CD4-positive, alpha-beta T cell treated with Interleukin-21 for 1 hour (primary cell): ENCODE data around the gene NFKBIZ.

Source experiments
- DNase-seq: peaks from one replicate; pipeline ENCODE4 v3.0.0-alpha.2; 2020

The NFKBIZ gene

DNA sequence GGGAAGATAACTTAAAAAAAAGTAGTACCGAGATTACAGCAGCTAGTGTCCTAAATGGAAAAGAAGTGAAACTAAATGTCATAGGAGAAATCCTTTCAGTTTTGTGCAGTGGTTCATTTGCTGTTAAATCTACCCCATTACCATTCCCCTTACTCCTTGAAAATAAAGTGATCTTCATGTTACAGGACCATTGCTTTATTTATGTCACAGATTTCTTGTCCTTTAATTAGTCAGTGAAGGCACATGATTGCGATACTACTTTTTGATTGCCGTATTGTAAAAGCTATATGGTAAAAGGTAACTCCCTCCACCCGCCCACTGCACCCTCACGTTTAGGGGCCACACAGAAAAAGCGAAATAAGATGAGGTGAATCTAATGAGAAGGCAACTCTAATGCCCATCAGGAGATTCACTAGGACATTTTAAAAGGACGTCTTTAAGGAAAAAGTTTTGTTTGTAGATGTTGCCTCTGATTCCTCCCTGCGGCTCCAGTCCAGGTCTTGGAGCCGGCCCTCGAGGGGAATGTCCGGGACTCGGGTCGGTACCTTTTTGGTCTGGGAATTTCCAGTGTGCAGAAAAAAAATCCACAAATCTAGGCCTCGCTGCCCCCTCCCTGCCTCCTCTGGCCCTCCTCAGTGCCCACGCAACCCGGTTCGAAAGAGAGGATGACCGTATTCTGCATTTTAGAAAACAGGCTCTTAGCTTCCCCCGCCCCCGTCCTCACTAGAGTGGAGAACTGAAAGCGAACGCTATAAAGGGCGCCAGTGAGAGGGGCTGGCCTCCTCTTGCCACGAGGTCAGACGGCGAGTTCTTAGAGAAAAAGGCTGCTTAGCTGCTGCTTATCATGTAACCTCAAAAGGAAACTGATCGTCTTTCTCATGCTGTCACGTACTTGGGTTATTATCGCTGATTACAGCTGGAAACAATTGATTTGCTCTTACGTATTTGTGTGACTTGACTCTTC, 21.8 kb upstream of the NFKBIZ start:
- peak; percentile 90 for DNase-seq

DNA sequence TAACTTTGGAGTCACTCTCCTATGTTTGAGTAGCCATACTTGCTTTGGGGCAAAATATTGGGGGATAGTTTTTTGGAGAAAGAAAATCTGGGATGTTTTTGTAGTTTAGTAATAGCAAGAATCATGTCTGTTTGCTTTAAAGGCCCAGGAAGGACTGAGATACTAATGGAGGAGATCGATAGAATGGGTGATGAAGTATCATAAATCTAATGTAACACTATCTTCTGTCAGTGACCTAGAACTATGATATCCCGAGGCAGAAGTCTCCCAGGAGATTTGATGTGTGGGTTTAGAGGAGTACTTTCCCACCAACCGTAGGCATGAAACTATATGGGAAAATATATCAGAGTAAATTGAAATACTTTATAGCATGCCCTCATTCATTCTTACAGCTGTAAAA, 21.0 kb upstream of the NFKBIZ start:
- no peak for DNase-seq

DNA sequence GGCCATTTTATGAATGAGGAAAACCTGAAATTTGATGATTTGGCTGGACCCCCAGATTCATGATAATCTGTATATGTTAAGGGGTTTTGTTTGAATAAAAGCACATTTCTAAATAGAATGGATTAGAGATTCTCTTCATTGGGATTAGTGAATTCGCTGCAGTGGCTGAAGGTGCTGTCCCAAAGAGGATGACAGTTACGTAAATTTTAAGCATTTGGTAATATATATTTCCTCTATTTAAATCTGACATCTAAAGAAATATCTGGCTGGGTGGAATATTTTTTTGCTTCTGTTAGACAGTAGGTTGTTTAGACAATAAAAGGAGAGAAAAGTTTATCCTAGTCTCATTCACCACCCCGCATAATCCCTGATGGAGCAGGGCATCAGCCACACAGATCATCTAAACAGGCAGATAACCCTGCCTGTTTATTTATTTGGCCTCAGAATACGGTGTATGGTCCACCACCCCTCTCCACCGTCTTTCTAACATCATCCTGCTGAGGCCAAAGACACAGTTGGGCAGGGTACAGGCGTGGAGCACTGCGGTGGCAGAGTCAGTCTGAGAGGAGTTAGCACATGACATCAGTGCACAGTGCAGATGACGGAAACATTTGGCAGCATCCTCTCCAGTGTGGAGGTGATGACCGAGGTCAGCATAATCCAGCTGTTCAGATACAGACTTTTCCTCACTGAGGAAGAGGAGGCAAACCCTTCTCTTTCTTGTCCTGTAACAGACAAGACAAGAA, 20.4 kb upstream of the NFKBIZ start:
- peak; percentile 77 for DNase-seq

DNA sequence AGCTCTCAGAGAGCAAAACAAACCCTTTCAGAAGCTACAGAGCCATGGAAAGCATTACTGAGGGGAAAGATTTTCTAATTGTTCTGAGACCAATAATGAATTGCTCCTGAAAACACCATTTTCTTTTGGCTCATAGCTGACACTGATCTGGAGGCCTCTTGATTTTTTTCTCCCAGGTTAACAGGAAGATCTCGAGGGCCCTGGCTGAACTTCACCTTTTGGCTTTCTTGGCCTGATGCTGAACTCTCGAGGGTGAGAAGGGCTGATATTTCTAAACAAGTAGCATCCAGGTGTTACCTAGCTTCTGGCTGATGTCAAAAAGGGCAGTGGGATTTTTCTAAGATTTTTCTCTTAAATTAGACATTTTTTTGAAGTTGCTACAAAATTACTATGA, 19.9 kb upstream of the NFKBIZ start:
- DNase-seq: no peak

DNA sequence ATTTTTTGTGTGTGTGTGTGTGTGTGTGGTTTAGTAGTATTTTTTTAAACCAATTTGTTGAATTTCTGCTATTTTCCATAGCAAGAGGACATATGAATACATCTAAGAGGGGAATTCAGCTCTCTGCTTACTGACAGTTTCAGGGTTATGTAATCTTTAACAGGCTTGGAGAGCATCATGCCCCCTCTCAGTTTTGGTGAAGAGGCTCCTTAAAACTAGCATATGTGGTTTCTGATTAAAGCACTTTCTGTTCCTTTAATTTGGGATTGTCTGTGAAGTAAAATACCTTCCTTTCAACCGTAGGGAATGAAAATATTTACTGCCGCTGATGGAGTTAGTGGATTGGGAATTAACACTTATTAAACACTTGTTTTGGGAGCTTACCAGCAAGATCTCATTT, 19.4 kb upstream of the NFKBIZ start:
- peak; percentile 25 for DNase-seq

DNA sequence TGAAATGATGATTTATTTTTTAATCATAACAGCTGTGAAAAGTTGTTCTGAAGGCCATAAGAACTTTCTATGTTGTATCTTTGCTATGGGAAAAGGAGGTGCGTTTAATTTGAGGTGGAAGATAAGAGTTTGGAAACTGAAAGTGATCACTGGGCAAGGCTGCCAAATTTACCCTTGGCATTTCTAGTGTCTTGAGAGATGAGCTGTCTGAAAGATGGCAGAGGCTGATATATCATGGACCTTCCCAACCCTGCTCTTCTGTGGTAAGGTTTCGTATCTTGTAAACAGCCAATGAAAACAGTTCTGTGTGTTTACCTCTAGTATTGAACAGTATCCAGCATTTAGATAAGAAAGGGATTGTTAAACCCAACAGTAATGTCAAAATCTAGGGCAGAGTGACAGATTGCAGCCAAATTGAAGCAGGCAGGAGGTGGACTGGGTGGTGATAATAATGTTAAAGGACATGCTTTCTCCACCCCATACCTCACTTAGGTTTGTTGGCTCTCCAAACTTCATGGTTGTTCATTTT, 15.8 kb upstream of the NFKBIZ start:
- DNase-seq: peak; percentile 25

DNA sequence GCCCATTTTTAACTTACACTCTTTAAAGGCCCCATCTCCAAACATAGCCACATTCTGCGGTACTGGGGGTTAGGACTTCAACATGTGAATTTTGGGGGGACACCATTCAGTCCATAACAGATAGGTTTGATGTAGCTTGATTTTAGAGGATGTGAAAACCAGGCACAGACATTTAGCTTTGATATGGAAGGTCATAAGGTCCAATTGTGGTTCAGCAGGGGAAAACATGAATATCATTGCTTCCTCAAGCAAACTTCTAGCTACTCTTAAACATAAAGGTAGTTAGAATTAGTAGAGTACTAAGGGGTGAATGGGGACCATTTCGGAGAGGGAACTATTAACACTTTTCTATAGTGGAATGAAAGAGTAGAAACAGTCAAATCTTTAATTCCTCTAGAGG, 13.6 kb upstream of the NFKBIZ start:
- DNase-seq: no peak

DNA sequence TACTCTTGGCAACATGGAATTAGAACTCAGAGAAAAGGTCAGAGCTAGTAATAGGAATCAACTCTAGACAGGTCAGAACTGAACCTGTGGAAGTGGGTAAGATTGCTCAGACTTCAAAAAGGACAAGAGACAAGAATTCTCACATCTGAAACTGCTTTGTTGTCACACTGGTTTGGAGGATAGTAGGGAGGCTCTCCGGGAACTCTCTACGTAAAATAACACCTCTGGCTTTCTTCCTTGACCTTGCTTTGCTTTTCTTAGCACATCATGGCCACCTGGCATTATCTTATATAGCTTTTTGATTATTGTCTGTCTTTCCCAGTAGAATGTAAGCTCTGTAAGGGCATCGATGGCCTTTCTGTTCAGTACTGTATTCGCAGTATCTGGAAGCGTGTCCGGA, 13.2 kb upstream of the NFKBIZ start:
- DNase-seq: no peak

DNA sequence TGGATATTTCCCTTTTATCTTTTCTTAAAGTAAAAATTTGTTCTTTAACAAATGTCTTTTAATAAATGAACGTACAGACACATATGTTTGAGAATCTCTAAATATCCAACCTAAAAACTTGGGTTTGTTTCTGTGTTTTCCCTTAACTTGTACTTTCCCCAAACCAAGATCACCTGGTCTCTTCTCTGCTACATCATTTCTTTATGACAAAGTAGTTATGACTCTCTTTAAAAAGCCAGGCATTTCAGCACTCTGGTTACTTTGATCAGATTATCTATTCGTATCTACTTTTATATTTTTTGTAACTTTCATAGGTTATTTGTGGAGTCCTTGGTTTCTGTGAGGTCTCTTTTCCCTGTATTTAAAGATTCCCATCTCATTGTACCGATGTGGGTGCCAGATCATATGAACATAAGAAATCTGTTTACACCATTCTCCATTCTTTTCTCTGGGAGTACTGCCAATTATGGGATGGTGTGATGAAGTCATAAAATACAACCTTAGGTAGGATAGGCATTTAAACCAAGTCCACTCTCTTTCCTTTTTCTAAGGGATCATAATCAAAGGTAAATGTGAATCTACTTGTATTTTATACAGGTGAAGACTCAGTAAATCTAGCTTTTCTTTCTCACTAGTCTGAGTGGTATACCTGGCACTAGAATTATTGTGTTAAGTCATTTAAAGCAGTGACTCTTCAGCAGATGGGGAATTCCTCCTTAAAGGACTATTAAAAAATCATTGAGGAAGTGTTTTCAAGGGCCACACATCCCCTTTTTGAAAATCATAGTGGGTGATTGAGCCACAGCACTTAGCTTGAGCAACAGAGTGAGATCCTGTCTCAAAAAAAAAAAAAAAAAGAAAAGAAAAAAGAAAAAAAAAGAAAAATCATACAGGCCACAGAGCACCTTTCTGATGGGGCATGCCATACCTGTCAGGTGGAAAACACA, 12.4 kb upstream of the NFKBIZ start:
- no peak for DNase-seq

DNA sequence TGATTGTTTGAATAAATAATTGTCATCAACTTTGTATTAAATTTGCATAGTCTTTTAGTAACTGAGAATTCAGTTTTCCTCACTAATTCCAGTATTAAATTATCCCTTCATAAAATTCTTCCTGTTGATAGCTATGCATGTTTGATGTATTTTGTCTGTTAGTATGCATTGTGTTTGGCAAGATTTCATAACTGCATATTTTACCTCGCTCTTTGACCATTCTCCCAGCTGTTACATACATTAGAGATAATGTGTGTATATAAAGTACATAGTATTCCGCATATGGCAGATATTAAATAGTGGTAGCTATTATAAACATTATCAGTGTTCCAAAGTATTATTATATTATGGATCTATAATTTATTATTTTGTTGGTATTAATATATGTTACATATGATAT, 10.6 kb upstream of the NFKBIZ start:
- no peak for DNase-seq

DNA sequence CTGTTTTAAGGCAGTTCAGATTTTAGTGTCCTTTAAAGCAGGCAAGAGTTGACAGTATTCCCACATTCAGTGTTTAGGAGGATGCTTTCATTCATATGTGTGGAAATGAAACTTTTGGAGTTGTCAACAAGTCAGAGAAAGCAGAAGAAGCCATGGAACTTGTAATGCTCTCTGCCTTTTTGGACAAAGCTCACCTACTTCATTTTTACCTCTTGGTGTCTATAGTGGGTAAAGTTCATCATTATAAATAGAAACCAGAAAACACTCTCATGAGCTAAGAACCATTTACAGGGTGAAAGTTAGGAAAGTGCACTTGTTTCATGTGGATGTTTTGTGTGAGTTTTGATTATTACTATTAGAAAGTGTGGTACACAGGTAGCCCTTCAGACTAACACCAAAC, 9.2 kb upstream of the NFKBIZ start:
- DNase-seq: no peak

DNA sequence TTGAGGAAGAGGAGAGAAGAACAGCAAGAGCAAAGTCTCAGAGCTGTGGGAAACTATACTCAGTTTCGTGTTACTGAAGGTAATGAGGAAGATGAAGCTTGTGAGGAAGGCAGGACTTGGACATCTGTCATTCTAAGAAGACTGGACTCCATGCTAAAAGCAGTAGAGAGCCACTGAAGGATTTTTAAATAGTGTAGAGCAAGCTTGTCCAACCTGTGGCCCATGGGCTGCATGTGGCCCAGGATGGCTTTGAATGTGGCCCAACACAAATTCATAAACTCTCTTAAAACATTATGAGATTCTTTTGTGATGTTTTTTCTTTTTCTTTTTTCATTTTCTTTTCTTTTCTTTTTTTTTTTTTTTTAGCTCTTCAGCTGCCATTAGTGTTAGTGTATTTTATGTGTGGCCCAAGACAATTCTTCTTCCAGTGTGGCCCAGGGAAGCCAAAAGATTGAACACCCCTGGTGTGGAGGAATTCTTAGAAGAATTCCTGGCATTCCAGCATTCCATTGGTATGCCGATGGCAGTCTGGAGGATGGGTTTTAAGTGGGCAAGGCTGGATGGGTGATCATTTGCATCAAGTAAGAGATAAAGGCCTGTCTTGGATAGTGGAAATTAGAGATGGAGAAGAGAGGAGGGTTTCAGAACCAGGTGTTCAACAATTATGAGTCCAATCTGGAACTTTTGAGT, 6.9 kb upstream of the NFKBIZ start:
- DNase-seq: no peak

DNA sequence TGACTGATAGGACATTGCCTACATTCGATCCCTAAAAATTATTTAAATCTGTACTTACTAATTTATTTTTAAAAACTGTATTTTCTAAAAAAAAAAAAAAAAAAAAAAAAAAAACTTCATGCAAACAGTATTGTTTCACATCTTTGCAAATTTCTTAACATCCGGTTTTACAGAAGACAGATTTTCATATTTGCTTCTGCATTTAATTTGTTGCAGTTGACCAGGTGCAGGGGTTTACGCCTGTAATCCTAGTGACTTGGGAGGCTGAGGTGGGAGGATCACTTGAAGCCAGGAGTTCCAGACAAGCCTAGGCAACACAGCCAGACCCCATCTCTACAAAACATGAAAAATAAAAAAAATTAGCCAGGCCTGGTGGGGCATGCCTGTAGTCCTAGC, 6.4 kb upstream of the NFKBIZ start:
- no peak for DNase-seq

DNA sequence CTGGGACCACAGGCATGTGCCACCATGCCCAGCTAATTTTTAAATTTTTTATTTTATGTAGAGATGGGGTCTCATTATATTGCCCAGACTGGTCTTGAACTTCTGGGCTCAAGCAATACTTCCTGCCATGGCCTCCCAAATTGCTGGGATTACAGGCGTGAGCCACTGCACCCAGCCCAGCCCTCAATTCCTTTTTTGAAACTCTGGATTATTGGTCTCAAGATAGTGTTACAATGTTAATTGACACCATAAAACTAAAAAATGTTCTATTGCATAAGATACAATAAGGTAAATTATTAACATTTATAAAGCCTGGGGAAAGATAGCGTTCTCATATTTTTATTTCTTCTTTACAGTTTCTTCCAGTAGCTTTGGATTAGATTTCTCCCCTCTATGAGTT, 3.9 kb upstream of the NFKBIZ start:
- no peak for DNase-seq

DNA sequence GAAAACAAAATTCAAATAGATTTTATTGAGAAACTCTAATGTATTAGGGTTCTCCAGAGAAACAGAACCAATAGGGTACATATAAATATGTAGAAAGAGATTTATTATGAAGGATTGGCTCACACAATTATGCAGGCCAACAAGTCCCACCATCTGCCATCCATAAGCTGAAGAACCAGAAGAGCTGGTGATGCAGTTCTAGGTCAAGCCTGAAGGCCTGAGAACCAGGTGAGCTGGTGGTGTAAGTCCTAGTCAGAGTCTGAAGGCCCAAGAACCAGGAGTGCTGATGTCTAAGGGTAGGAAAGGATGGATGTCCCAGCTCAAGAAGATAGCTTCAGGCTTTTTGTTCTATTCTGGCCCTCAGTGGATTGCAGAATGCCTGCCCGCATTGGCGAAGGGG, 2.6 kb upstream of the NFKBIZ start:
- DNase-seq: no peak

DNA sequence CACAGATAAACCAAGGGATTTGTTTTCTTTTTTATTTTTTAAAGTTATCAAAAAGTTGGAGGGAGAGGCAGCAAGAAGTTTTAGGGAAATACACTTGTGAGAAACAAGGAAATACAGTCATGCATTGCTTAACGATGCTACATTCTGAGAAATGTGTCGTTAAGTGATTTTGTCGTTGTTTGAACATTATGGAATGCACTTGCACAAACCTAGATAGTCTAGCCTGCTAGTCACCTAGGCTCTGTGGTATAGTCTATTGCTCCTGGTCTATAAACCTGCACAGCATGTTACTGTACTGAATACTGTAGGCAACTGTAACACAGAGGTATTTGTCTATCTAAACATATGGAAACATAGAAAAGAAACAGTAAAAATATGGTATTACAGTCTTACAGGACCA, 2.0 kb upstream of the NFKBIZ start:
- DNase-seq: no peak

DNA sequence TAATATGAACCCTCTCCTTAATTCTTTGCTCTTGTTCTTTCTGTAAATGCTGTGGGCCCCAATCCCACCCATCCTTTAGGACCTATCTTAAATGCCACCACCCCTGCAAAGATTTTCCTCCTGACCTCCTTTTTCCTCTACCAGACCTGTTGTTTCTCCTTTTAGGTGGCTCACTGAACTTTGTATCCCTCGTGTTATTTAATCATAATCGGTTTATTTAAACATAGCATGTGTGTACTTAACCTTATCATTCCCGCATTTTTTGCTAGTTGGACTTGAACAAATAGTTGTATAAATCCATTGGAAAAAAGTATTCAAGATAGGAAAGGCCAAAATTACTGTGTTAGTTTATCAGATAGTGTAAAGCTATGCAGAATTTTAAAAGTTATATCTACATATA, 988 bp upstream of the NFKBIZ start:
- DNase-seq: no peak

DNA sequence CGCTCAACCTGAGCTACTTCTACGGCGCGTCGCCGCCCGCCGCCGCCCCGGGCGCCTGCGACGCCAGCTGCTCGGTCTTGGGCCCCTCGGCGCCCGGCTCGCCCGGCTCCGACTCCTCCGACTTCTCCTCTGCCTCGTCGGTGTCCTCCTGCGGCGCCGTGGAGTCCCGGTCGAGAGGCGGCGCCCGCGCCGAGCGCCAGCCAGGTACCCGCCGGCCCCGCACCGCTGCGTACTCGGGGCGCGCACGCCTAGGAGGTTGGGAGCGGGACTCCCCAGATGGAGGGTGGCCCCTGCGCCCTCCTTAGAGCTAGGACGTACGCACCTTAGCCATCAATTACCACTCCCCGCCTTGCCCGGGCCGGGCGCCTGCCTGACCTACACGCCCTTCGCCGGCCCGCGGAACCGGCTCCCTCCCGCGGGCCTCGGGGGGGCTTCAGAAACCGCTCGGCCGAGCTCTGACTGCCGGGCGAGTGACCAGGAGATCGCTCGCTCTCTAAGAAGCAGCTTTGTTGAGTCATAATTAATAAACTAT, 466 bp downstream of the NFKBIZ start:
- DNase-seq: peak; percentile 57

DNA sequence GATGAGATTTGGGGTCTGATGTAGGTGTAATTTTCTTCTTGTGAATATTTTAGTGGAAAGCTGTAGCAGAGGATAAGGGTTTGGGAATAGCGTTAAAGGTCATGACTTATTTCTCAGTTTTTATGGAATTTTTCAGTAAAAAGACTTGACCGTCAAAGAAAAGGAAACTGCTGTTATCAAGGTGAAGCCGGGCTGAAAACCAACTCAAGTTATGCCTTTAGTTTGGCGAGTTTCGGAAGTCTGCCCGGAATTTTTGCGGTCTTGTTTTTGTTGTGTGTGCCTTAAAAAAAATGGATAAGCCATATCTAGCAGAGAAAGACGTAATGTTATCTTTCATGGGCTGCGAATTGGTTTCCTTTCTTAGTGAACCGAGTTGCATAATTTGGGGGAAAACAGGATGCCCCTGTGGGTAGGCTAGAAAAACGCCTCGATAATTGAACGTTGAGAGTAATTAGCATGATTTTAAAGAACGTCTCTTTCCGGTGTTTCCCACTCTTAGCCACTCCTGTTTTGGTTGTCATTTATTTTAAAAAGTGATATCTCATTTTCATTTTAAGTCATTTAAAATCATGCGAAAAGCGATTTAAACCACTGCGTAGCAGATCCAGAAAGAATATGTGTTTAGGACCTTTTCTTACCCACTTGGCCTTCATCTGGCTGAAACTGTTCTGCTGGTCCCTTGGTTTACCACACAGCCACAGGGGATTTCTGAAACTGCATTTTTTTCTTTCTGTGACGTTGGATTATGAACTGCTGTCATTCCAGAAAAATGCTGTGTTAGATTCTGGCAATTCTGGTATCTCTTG, 1.1 kb downstream of the NFKBIZ start:
- DNase-seq: peak; percentile 87

DNA sequence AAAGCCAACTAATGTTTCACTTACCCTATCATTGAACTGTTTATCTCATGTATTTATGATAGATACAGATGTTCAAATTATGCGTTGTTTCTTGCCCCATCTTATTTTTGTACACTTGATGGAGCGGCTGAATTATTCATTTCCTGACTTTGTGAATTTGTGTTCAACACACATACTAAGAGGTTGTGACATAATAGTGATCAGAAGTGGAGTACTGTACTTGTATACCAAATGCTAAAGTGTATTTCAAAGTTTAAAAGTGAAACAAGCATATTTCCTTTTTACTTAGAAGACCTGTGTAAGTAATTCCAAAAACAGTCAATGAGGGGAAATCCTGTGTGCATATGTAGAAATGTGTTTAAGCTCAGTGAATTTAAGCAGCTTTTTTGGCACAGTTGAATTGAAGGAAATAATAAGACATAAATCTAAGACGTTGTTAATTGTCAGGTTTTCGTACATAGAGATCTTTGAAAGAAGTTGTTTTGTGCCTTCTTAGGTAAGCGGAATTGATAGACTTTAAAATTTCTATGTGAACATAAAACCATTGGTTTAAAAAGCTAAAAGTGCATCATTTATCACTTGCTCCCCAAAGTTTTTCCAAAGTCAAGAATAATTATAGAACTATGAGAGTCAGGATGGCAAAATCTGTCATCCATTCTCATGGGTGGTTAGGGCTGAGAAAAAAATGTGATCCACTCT, 1.9 kb downstream of the NFKBIZ start:
- no peak for DNase-seq
